Measurements from ENCODE around the gene HOXA13. TPM values are rescaled to one million over a fixed set of nuclear protein-coding genes. Genes with fewer than 3 reads are reported as not detected.

Gene HOXA13
- total RNA-seq, 1 donor from 2014 or later = 14.5 TPM

DNA sequence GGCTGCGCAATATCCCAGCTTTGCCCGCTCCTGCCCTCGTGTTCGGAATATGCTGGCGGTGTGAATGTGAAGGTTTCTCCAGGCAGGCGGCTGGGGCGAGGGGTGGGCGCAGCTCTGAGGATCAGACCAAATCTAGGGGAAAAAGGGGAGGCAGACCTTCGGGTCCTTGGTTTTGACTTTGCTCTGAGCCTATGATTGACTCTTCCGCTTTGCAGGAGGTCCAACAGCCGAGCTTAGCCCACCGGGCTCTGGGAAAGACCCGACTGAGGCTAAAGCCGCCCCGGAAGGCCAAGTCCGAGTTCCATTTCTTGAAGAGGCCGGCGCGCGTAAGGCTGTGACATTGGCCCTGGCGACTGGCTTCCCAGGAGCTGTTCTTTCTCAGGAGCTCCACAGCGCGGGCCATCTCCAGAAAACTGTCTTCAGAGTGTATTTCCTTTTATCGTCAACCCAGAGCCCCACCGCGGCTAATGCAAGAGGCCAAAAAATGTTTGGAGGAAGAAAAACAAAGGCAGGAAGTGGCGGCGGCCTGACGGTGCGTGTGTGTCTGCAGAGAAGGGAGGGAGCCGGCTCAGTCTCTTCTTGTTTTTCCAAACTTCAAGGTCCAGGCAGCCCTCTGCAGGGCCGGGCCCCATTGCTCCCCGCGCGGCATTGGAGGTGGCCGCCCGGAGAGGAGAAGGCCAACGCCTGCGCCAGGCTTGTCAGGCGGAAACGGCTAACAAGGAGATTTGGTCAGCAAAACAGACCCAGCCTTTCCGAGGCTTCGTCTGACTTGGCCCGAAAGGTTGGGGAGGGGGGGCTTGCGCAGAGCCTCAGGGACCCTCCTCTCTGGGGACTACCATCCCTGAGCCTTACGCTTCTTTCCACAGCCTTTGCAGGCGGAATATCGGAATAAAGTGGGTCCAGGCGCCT lies 11.3 kb downstream of the HOXA13 start:
- intact Hi-C loops (cut with DNase I) = no loop called here
- Histone ChIP-seq H3K4me1 (peaks cover 59% of the 10 kb centered on the region), H3K27me3 (no peaks in the 10 kb centered on the region), H3K36me3 (no peaks in the 10 kb centered on the region), H3K9me3 (no peaks in the 10 kb centered on the region), H3K4me3 (peak overlapping the region; percentile 64 to 88), H3K27ac (peak overlapping the region; percentile 99)
- DNase-seq (ENCODE audit: extremely low spot score in 2 of 2) = no peak
- TF ChIP-seq POLR2AphosphoS5 (IDR thresholded peaks at IDR 0.05; ENCODE audit: insufficient read depth in 1 of 2, low read depth in 1 of 2) (no peak), CTCF (IDR thresholded peaks at IDR 0.05) (no peak)

DNA sequence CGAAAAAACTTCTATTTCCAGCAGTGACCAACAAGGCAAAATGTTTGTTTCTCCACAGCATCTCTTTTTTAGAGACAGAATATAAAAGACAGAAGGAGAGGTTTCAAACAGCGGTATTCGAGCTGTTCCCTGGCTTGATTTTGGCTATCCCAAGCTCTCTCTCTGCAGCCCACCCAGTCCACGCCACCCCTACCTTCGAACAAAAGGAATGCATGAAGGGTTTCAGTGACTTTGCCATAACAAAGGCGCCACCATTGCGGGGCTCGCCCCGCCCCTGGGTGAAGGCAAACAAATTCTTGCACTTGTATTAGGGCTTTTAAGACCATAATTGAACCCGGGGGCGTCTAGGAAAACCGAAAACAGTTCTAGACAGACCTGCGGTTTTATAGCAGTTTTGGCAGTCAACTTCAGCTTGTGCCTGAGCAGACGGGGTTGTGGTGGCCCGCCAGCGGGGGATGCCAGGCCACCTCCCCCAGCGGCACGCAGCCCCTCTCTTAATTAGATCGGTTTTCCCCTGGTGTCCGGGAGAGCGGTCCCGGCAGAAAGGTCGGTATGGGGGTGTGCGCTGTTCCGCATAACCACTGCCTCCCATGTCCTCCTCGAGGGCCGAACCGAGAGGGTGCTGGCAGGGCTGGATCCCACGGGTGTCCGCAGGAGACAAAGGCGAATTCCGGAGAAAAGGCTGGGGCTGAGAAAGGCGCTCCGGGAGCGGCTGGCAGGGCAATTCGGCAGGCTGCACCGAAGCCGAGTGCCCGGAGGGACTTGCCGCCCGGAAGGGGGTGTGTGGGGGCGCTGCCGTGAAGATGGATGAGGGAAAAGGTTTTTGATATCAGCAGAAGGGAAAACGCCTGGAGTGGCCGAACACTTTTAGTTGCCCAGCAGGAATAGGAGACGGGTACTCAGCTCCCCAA lies 12.2 kb downstream of the HOXA13 start:
- Histone ChIP-seq H3K9me3 (no peaks in the 10 kb centered on the region), H3K27me3 (no peaks in the 10 kb centered on the region), H3K4me1 (peaks cover 62% of the 10 kb centered on the region), H3K27ac (peak overlapping the region; percentile 99), H3K36me3 (no peaks in the 10 kb centered on the region), H3K4me3 (peak overlapping the region; percentile 64 to 88)
- DNase-seq (ENCODE audit: extremely low spot score in 2 of 2) = no peak
- TF ChIP-seq POLR2A (IDR thresholded peaks at IDR 0.05) (no peak), POLR2AphosphoS5 (IDR thresholded peaks at IDR 0.05; ENCODE audit: insufficient read depth in 1 of 2, low read depth in 1 of 2) (no peak), CTCF (IDR thresholded peaks at IDR 0.05) (peak in 1 of 3 experiments; percentile 3)
- intact Hi-C loops (cut with DNase I) = no loop called here

DNA sequence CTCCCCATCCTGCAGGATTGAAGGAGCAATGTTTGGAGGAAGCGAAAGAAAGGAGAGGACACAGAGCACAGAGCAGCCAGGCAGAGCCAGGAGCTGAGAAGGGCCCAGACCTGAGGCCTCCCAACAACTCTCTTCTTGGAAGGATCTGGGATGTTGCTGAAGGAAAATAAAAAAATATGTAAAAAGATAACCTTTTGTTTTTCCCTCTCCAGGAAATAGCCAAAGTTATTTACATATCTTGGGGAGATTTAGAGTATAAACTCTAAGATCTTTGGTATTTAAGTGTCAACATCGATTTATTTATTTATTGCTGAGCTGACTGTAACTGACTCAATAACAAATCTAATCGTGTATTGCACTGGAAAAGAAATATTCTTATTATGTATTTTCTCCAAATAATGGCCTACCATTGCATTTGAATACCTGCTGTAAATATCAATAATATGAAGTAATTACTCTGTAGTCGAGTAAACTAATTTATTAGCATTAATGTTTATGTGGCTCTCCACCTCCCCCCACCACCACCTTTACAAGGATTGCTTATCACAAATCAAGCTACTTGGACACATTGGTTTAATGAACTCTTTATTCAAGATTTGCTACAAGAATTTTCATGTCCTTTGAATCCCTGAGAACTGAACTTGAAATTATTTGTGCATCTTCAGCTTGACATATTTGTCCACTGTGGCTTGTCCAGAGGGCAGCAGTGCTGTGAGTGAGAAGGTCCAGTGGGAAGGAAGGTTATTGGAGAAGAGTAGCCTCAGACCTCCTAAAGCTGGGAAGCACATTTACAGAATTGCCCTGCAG lies 13.0 kb downstream of the HOXA13 start:
- H3K27me3 ChIP-seq = no peaks in the 10 kb centered on the region
- intact Hi-C loops (cut with DNase I) = no loop called here
- no peaks in the 10 kb centered on the region for H3K9me3 ChIP-seq
- no peak for DNase-seq (ENCODE audit: extremely low spot score in 2 of 2)
- no peaks in the 10 kb centered on the region for H3K36me3 ChIP-seq
- TF ChIP-seq CTCF (IDR thresholded peaks at IDR 0.05) = no peak
- H3K4me3 ChIP-seq = peak overlapping the region; percentile 64 to 88
- H3K4me1 ChIP-seq = peaks cover 67% of the 10 kb centered on the region
- peak overlapping the region; percentile 99 for H3K27ac ChIP-seq

DNA sequence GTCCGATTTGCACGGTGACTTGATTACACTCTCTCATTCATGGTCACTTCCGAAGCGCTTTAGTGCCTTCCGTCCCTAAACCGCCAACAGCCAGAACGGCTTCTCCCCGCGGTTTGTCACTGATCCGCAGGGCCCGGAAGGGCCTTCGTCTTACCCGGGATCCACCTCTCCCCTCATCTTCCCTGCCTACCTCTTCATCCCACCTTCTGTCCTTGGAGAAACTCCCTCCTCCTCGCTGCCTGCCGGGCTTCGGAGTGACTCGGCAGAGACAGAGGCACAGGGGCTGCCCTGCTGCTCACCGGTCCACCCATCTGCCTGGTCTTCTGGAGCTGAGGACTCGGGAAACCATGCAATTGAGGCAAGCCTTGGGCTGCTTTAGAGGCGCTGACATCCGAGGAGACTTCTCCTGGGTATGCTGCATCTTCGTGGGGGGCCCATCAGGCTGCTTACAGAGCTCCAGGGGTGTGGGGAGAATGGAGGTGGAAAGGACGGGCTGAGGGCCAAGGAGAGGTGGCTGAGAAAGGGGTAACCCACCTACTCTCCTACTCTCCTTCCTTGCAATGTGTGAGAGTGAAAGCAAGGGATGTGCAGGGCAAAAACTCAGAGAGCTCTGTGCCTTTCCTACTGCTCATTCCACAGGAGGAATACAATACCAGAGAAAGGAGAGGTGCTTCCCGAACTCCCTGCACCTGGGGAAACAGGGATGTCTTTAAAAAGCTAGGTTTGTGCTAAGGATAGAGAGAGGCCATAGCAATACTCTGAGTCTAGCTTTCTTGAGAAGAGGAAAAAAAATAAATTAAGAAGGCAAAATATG lies 13.8 kb downstream of the HOXA13 start:
- intact Hi-C loops (cut with DNase I) = no loop called here
- H3K9me3 ChIP-seq = no peaks in the 10 kb centered on the region
- H3K4me1 ChIP-seq = peaks cover 67% of the 10 kb centered on the region
- peak overlapping the region; percentile 64 to 88 for H3K4me3 ChIP-seq
- H3K27ac ChIP-seq = peak overlapping the region; percentile 99
- TF ChIP-seq CTCF (IDR thresholded peaks at IDR 0.05) (no peak), POLR2A (IDR thresholded peaks at IDR 0.05) (no peak), POLR2AphosphoS5 (IDR thresholded peaks at IDR 0.05; ENCODE audit: insufficient read depth in 1 of 2, low read depth in 1 of 2) (no peak)
- no peaks in the 10 kb centered on the region for H3K27me3 ChIP-seq
- no peak for DNase-seq (ENCODE audit: extremely low spot score in 2 of 2)
- H3K36me3 ChIP-seq = no peaks in the 10 kb centered on the region

Data from vagina (tissue), 2 donors.